K562 (cell line): Measurements from ENCODE around the gene HK2. TPM values are rescaled to one million over a fixed set of nuclear protein-coding genes. Genes with fewer than 3 reads are reported as not detected.

Experiments used
- ATAC-seq: fragments of 200-7000 bp; cut with Tn5 transposase; 3 replicates; pipeline ENCODE4 v1.9.1; 2020; ENCODE audit warnings: moderate library complexity
- BruUV-seq: library from RNA; stranded (reverse); fragments of 400-500 nt; replicated peaks from 2 replicates; lab custom pipeline; 2021; lab: Mats Ljungman, UMichigan
- CTCF ChIA-PET: fragments of 300-600 bp; formaldehyde crosslinking; extraction: SDS; loops from one replicate; lab custom pipeline; 2021; ENCODE audit warnings: low intra/inter-chr PET ratio; lab: Yijun Ruan, JAX
- POLR2A ChIA-PET: fragments of 300-600, 350-650 bp; sonication (Branson Sonifier 250); formaldehyde crosslinking; extraction: SDS; loops from one replicate; lab custom pipeline; 2021; ENCODE audit warnings: antibody characterized with exemption, inconsistent platforms; lab: Yijun Ruan, JAX
- DNase-seq, 4 experiments: peaks; one replicate each; pipeline versions ENCODE4 v3.0.0 to v3.0.0-alpha.2; 2011 to 2018; ENCODE audit warnings: low spot score in 3 of 4, mixed read lengths in 3 of 4; ENCODE audit errors: extremely low read depth in 1 of 4
- FAIRE-seq: peaks from 2 replicates; lab custom pipeline; 2011; peaks lifted over from hg19 to GRCh38; lab: Jason Lieb, UNC
- H2AFZ ChIP-seq: 2 replicates; pipeline ENCODE4 v1.6.0; 2011; ENCODE audit warnings: low read depth, low read length, control low read depth, inconsistent platforms
- H3K27ac ChIP-seq: fragments of 200-600 bp; 3 replicates; pipeline ENCODE4 v1.8.0; 2011; ENCODE audit warnings: low read depth, mild to moderate bottlenecking, control low read depth, inconsistent platforms, low read length, moderate library complexity, mixed read lengths; ENCODE audit errors: extremely low read depth
- H3K27me3 ChIP-seq, 2 experiments: fragments of 300-600 bp in 1 of 2; 2 replicates in 1 of 2; 3 replicates in 1 of 2; pipeline versions ENCODE4 v1.6.0 to v1.8.0; 2011; ENCODE audit warnings: inconsistent platforms in 2 of 2, low read length in 2 of 2, mild to moderate bottlenecking in 1 of 2, mixed read lengths in 1 of 2, moderate library complexity in 1 of 2; ENCODE audit not compliant: control insufficient read depth in 2 of 2, insufficient read depth in 2 of 2
- H3K36me3 ChIP-seq: fragments of 300-600 bp; 3 replicates; pipeline ENCODE4 v1.8.0; 2011; ENCODE audit warnings: mild to moderate bottlenecking, low read length, inconsistent platforms; ENCODE audit not compliant: control insufficient read depth, insufficient read depth
- H3K4me1 ChIP-seq, 2 experiments: fragments of 200-600 bp in 1 of 2; replicated peaks in 1 of 2; 2 replicates in 1 of 2; 3 replicates in 1 of 2; pipeline versions ENCODE4 v1.5.1 to v1.8.0; 2011; ENCODE audit warnings: inconsistent platforms in 2 of 2, low read length in 2 of 2, mild to moderate bottlenecking in 1 of 2, mixed read lengths in 1 of 2, moderate library complexity in 1 of 2; ENCODE audit not compliant: control insufficient read depth in 2 of 2, insufficient read depth in 2 of 2
- H3K4me2 ChIP-seq: 2 replicates; pipeline ENCODE4 v1.6.1; 2011; ENCODE audit warnings: low read length, control low read depth, inconsistent platforms, mixed read lengths; ENCODE audit not compliant: insufficient read depth
- H3K4me3 ChIP-seq: fragments of 200-600 bp; sonication (generic), shearing (Covaris generic); 2 replicates; pipeline ENCODE4 v1.5.1; 2016; ENCODE audit warnings: control low read depth, inconsistent platforms
- H3K79me2 ChIP-seq: fragments of 200-600 bp; 3 replicates; pipeline ENCODE4 v1.8.0; 2011; ENCODE audit warnings: low read length, inconsistent platforms; ENCODE audit not compliant: control insufficient read depth, insufficient read depth
- H3K9ac ChIP-seq, 2 experiments: 2 replicates each; pipeline versions ENCODE4 v1.6.0 to v1.6.1; 2011; ENCODE audit warnings: low read depth in 2 of 2, low read length in 2 of 2, control low read depth in 1 of 2, inconsistent platforms in 1 of 2, mild to moderate bottlenecking in 1 of 2, mixed read lengths in 1 of 2; ENCODE audit not compliant: insufficient read depth in 1 of 2
- H3K9me1 ChIP-seq: one replicate; pipeline ENCODE4 v1.6.0; 2011; ENCODE audit warnings: inconsistent platforms, mild to moderate bottlenecking, low read length, moderate library complexity; ENCODE audit not compliant: control insufficient read depth, insufficient read depth
- H3K9me3 ChIP-seq: replicated peaks from 2 replicates; pipeline ENCODE4 v1.5.1; 2011; ENCODE audit warnings: low read depth, low read length, inconsistent platforms; ENCODE audit not compliant: control insufficient read depth, insufficient read depth
- H4K20me1 ChIP-seq: replicated peaks from 2 replicates; pipeline ENCODE4 v1.6.1; 2011; ENCODE audit warnings: low read length, inconsistent platforms, mixed read lengths; ENCODE audit not compliant: control insufficient read depth, insufficient read depth
- C11orf30 ChIP-seq: fragments of 450-650 bp; IDR thresholded peaks from 2 replicates; pipeline ENCODE4 v1.6.1; 2016; ENCODE audit warnings: low read depth, mild to moderate bottlenecking
- DMBX1 ChIP-seq: fragments of 250-450 bp; sonication (Bioruptor Pico); IDR thresholded peaks from 2 replicates; pipeline ENCODE4 v1.8.0; 2022; ENCODE audit warnings: inconsistent platforms, mild to moderate bottlenecking, moderate library complexity, borderline replicate concordance
- HMGN3 ChIP-seq: IDR thresholded peaks from 2 replicates; pipeline ENCODE4 v1.6.1; 2011; ENCODE audit warnings: borderline replicate concordance, low read depth, mild to moderate bottlenecking, mixed read lengths, low read length; ENCODE audit not compliant: insufficient read length; ENCODE audit errors: extremely low read depth
- MAFG ChIP-seq: fragments of 450-650 bp; conservative IDR thresholded peaks from 2 replicates; pipeline ENCODE4 v1.6.1; 2016; ENCODE audit warnings: missing genetic modification characterization, missing compliant biosample characterization
- NFE2 ChIP-seq: IDR thresholded peaks from 2 replicates; pipeline ENCODE4 v1.6.1; 2014; ENCODE audit warnings: antibody characterized with exemption, low read depth
- ZNF316 ChIP-seq: fragments of 450-650 bp; IDR thresholded peaks from 2 replicates; pipeline ENCODE4 v1.6.1; 2016
- whole genome bisulfite sequencing: fragments of 100-300 bp; shearing (Covaris generic); methylation state at CpG from one replicate; pipeline ENCODE4 v1.1.6; 2016; ENCODE audit warnings: low coverage, mixed read lengths; ENCODE audit not compliant: insufficient coverage; ENCODE audit errors: missing lambda C conversion rate; 5-methylcytosine and 5-hydroxymethylcytosine counted together
- in situ Hi-C: fragments of 300-500 bp; cut with MboI; formaldehyde crosslinking; loops from 4 replicates; pipeline ENCODE4 v1.15.0; 2018; ENCODE audit warnings: inconsistent platforms, mixed read lengths
- intact Hi-C: fragments of 100-400 bp; cut with micrococcal nuclease; formaldehyde crosslinking; loops from 2 replicates; pipeline ENCODE4 v1.14.2; 2022
- polyA plus RNA-seq, 8 experiments: library from polyadenylated mRNA; depleted of rRNA in 4 of 8; stranded (reverse) in 5 of 8; unstranded in 3 of 8; fragments of >200 nt; fragmentation: Nextera tagmentation in 2 of 8; fragmentation: Illumina TruSeq in 1 of 8; extraction: Ambion mirVana in 2 of 8; extraction: Trizol in 1 of 8; gene quantifications; 2 replicates each; pipeline versions ENCODE4 v1.2.1 to v1.2.3, GENCODE V29; 2011 to 2014; ENCODE audit warnings: inconsistent platforms in 1 of 8, missing spikeins in 1 of 8
- total RNA-seq, 7 experiments: library from RNA; depleted of rRNA in 6 of 7; stranded (reverse); fragments of >200 nt in 6 of 7; fragmentation: Illumina TruSeq in 2 of 7; extraction: Trizol in 2 of 7; gene quantifications; 2 replicates each; pipeline versions ENCODE4 v1.2.1 to v1.2.3, GENCODE V29; 2011 to 2021; ENCODE audit warnings: low replicate concordance in 1 of 7

The HK2 gene
- total and polyA plus RNA-seq, 9 of the 15 experiments (the other 6 are each of a cell fraction or from before 2014, with no cell fraction given) = 4.7 to 56.0 (median 19.9) TPM

GRCh38 chr2:74935975-74936391 lies 102.1 kb downstream of the HK2 start:
- Histone ChIP-seq H4K20me1 (no peaks in the 10 kb centered on the region), H3K36me3 (no peaks in the 10 kb centered on the region), H3K9me1 (no peaks in the 10 kb centered on the region)
- POLR2A ChIA-PET = interaction anchor here (1.6 kb wide), 1 partner anchor 17 kb away, joined by 4 read pairs; no protein-coding TSS in a partner anchor
- BruUV-seq = no TSS peak
- no peak for DNase-seq
- in situ Hi-C loops = no loop called here
- TF ChIP-seq HMGN3 (no peak), DMBX1 (CRISPR knock-in tag) (no peak), MAFG (peak; percentile 85), C11orf30 (peak; percentile 57), ZNF316 (peak; percentile 24; the same call in 1 of the 2 replicates), NFE2 (peak; percentile 44; the same call in 1 of the 2 replicates)
- TF ChIP-seq, all 486 proteins: peak for 4
- Histone ChIP-seq H3K9ac (no peak overlapping the region), H3K9me3 (no peaks in the 10 kb centered on the region), H3K4me3 (no peak overlapping the region), H3K27ac (no peak overlapping the region), H3K4me1 (peaks cover 0 to 18% of the 10 kb centered on the region in 2 experiments; a peak in 2 of 5 replicates), H3K27me3 (no peaks in the 10 kb centered on the region), H3K4me2 (no peak overlapping the region), H3K79me2 (no peaks in the 10 kb centered on the region), H2AFZ (no peak overlapping the region)
- intact Hi-C loops = no loop called here
- CTCF ChIA-PET = no interaction called here
- no peak for FAIRE-seq
- WGBS = 21% methylated on average over 4 of the region's 4 CpGs
- ATAC-seq = no peak; the same call in 2 of the 3 replicates
